Gastrocnemius medialis (tissue), 4 donors: Measurements from ENCODE around the gene HPCAL1. TPM values are rescaled to one million over a fixed set of nuclear protein-coding genes. Genes with fewer than 3 reads are reported as not detected.

Experiments used
- ATAC-seq, 2 donors: fragments of 150-250 bp; one replicate each; pipeline ENCODE4 v1.9.1; 2016
- DNase-seq, 2 donors: peaks; one replicate each; pipeline ENCODE4 v3.0.0-alpha.2; 2019
- H3K27ac ChIP-seq, 4 donors: fragments of 200-600 bp; sonication (generic); 1 replicate in 1 of 4; 2 replicates in 3 of 4; pipeline ENCODE4 v1.5.1; 2016 to 2018; ENCODE audit warnings: mild to moderate bottlenecking in 2 of 4, moderate library complexity in 1 of 4
- H3K27me3 ChIP-seq, 3 donors: fragments of 200-600 bp; sonication (generic) in 2 of 3; 1 replicate in 1 of 3; 2 replicates in 2 of 3; pipeline versions ENCODE4 v1.5.1 to v1.6.0; 2016 to 2019; ENCODE audit warnings: mild to moderate bottlenecking in 1 of 3, moderate library complexity in 1 of 3
- H3K36me3 ChIP-seq, 2 donors: fragments of 200-600 bp; sonication (generic) in 1 of 2; one replicate each; pipeline ENCODE4 v1.5.1; 2017 to 2018
- H3K4me1 ChIP-seq, 2 donors: fragments of 200-600 bp; sonication (generic) in 1 of 2; one replicate each; pipeline ENCODE4 v1.5.1; 2016 to 2017; ENCODE audit warnings: mild to moderate bottlenecking in 2 of 2
- H3K4me3 ChIP-seq, 4 donors: fragments of 200-600 bp; sonication (generic) in 3 of 4; 1 replicate in 1 of 4; 2 replicates in 3 of 4; pipeline ENCODE4 v1.5.1; 2016 to 2019; ENCODE audit warnings: mild to moderate bottlenecking in 2 of 4
- H3K9me3 ChIP-seq, 3 donors: fragments of 200-600 bp; sonication (generic) in 2 of 3; 1 replicate in 1 of 3; 2 replicates in 2 of 3; pipeline ENCODE4 v1.5.1; 2016 to 2019
- POLR2A ChIP-seq, 2 donors: fragments of 450-650 bp; IDR thresholded peaks; one replicate each; pipeline ENCODE4 v1.6.1; 2017; ENCODE audit warnings: antibody characterized with exemption in 2 of 2, mild to moderate bottlenecking in 2 of 2, moderate library complexity in 2 of 2
- in situ Hi-C, 4 donors: fragments of 200-750 bp; cut with MboI; loops; one replicate each; pipeline versions ENCODE4 v1.15.0 to v1.8.0; 2017; ENCODE audit warnings: low sequenced_read_pairs in 4 of 4
- intact Hi-C: fragments of 100-400 bp; cut with DNase I; formaldehyde crosslinking; loops from one replicate; pipeline ENCODE4 v1.15.1; 2023; ENCODE audit warnings: low total_unique reads
- total RNA-seq, 4 donors: library from RNA; depleted of rRNA; stranded (reverse); fragments of >200 nt; gene quantifications; one replicate each; pipeline versions ENCODE4 v1.1.0 to v1.2.3, GENCODE V29; 2016
- TF ChIP-seq, protein P1 (sequence below), 5 experiments: fragments of 450-650 bp in 3 of 5; fragments of 200-600 bp in 2 of 5; sonication (generic) in 2 of 5; IDR thresholded peaks in 4 of 5; conservative IDR thresholded peaks in 1 of 5; 1 replicate in 4 of 5; 2 replicates in 1 of 5; pipeline ENCODE4 v1.5.1; 2016 to 2019; ENCODE audit warnings: antibody characterized with exemption in 5 of 5, mild to moderate bottlenecking in 3 of 5, moderate library complexity in 3 of 5

HPCAL1 gene
- total RNA-seq, 4 donors from 2014 or later = 29.0 to 45.5 (median 34.5) TPM

DNA sequence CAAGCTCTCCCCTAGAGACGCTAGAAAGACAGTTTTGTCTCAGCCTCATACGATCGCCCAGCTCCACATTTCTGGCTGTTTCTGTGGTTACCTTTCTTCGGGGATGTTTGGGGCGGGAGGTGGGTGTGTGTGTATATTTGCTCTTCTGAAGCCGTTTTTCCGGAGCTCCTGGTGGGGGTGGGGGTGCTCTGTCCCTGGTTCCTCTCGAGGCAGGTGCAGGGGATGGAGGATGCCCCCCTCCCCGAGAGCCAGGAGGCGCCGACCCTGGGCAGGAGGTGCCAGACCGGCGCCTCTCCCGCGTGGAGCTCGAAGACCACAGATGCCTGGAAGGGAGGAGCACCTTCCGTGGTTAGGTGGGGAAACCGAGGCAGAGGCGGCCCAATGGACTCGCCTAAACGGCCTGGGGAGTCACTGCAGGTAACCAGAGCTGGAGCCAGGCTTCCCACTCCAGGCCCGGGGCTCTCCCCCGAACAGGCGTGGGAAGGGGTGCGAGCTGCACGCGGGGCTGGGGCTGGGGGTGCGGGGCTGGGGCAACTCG lies 694 bp upstream of the HPCAL1 start:
- peaks cover 18 to 22% of the 10 kb centered on the region in 2 donors for H3K4me1 ChIP-seq
- H3K4me3 ChIP-seq = peak overlapping the region; percentile 63 to 86 (median 78)
- intact Hi-C loops (loop anchor here (1.0 to 5.0 kb wide), 3 partner anchors 35 to 180 kb away; partner anchors contain the start of gene RRM2), in situ Hi-C loops (no loop called here)
- peak overlapping the region; percentile 60 to 79 (median 75) for H3K27ac ChIP-seq
- DNase-seq (no peak), ATAC-seq (no peak)
- no peaks in the 10 kb centered on the region for H3K36me3 ChIP-seq
- TF ChIP-seq, protein P1, sequence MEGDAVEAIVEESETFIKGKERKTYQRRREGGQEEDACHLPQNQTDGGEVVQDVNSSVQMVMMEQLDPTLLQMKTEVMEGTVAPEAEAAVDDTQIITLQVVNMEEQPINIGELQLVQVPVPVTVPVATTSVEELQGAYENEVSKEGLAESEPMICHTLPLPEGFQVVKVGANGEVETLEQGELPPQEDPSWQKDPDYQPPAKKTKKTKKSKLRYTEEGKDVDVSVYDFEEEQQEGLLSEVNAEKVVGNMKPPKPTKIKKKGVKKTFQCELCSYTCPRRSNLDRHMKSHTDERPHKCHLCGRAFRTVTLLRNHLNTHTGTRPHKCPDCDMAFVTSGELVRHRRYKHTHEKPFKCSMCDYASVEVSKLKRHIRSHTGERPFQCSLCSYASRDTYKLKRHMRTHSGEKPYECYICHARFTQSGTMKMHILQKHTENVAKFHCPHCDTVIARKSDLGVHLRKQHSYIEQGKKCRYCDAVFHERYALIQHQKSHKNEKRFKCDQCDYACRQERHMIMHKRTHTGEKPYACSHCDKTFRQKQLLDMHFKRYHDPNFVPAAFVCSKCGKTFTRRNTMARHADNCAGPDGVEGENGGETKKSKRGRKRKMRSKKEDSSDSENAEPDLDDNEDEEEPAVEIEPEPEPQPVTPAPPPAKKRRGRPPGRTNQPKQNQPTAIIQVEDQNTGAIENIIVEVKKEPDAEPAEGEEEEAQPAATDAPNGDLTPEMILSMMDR (IDR thresholded peaks at IDR 0.05 in 4 of 5, conservative IDR thresholded peaks at IDR 0.05 in 1 of 5) = no peak
- no peak for TF ChIP-seq POLR2A (IDR thresholded peaks at IDR 0.05)
- H3K9me3 ChIP-seq = no peaks in the 10 kb centered on the region
- no peaks in the 10 kb centered on the region for H3K27me3 ChIP-seq

DNA sequence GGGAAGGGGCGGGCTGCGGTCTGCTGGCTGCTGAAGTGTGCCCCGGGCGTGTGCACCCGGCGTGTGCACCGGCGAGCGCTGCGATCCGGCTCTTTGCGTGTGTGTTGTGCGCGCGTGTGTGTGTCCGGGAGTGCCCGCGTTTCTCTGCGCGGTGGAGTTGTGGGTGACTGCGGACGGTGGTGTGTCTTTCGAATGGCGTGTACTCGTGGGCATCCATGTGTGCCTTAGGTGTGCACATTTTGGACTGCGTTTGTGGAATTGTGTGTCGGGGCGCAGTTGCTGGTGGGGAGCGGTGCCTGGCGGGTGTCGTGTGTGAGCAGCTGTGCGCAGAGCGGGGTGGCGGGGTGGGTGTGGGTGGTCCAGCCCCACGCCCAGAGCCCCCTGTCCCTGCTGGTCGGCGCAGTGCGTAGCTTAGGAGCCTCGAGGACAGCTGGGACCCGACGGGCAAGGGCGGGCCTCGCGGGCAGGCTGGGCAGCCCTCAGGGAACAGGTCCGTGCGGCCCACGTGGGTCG lies 533 bp downstream of the HPCAL1 start:
- DNase-seq = no peak
- intact Hi-C loops = loop anchor here (2.0 to 5.0 kb wide), 2 partner anchors 102 to 181 kb away; partner anchors contain the start of gene RRM2
- peaks cover 18 to 22% of the 10 kb centered on the region in 2 donors for H3K4me1 ChIP-seq

DNA sequence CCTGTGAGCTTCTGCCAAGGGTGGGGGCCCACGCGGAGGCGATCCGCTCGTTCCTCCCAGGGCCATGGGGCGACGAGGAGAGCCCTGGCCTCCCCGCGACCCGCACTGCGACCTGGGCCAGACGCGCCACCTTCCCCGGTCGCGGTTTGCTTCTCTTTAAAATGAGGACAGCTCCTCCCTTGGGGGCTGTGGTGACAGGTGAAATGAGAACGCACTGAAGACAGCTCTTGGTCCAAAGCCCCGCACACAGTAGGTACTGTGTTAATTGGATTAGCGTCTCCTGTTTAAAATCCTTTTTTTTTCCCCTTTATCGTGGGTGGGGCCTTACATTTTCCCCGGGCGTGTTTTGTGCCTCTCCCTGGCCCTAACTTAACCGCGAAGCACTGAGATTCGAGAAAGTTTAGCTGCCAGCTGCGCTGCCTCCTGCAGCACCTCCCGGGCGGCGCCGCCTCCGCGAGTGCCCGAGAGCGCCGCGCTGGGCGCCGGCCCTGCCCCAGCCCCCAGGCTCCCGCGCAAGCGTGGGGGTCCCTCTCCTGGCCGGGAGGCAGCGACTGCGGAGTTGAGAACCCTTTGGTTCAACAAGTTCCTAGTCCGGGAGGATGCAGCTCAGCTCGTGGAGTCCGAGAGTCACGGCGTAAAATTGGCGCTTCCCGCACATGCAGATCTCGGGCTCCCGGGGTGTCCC lies 1.1 kb downstream of the HPCAL1 start:
- Histone ChIP-seq H3K4me3 (peak overlapping the region; percentile 63 to 86 (median 78)), H3K27me3 (no peaks in the 10 kb centered on the region), H3K4me1 (peaks cover 18 to 22% of the 10 kb centered on the region in 2 donors), H3K36me3 (no peaks in the 10 kb centered on the region), H3K27ac (peak overlapping the region; percentile 60 to 79 (median 75)), H3K9me3 (no peaks in the 10 kb centered on the region)
- peak; percentile 4 to 17 for ATAC-seq
- intact Hi-C loops (loop anchor here (2.0 to 5.0 kb wide), 2 partner anchors 101 to 182 kb away; partner anchors contain the start of gene RRM2), in situ Hi-C loops (no loop called here)
- no peak for TF ChIP-seq POLR2A (IDR thresholded peaks at IDR 0.05)
- TF ChIP-seq, protein P1 (IDR thresholded peaks at IDR 0.05 in 4 of 5, conservative IDR thresholded peaks at IDR 0.05 in 1 of 5) = peak in 2 of 5 experiments; percentile 10 to 17
- no peak for DNase-seq

More for the DNA sequence above, 533 bp downstream of the HPCAL1 start:
- Histone ChIP-seq H3K36me3 (no peaks in the 10 kb centered on the region), H3K27me3 (no peaks in the 10 kb centered on the region), H3K9me3 (no peaks in the 10 kb centered on the region), H3K4me3 (peak overlapping the region; percentile 63 to 86 (median 78)), H3K27ac (peak overlapping the region; percentile 60 to 79 (median 75))
- in situ Hi-C loops = no loop called here
- peak; percentile 20 to 22 for ATAC-seq
- TF ChIP-seq POLR2A (IDR thresholded peaks at IDR 0.05) = no peak
- TF ChIP-seq, protein P1 (IDR thresholded peaks at IDR 0.05 in 4 of 5, conservative IDR thresholded peaks at IDR 0.05 in 1 of 5) = no peak

DNA sequence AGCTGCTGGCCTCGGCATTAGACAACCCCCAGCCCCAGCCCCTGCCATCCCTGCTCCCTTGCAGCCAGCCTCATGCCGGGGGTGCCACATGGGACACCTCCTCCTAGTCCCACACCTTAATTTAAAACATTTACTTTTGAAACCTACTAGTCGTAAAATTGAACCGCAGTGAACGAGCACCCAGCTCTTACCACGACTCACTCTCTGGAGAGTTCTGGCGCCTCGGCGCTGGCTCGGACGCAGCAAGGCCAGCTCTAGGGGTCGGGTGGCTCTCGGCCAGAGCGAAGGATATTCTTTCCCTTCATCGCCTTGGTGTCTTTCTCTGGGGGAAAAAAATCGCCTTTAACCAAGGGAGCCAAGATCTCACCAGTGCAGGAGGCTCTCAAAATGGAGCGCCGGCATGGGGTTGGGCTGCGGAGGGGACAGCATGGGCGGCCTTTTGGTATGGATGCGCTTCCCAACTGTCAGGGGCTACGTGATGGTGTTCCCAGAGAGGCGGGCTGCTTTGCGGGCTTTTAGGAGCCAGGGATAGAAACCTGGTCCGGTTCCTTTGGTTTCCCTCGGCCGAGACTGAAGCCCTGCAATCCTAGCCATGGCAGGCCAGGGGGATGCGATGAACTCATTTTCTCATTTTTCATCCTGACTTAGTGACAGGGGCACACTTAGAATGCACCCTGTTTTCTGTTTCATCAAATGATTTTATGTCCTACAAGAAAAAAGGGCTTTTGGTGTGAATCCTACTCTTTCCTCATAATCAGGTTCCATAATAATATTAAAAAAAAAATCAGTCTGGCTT lies 2.0 kb downstream of the HPCAL1 start:
- H3K4me1 ChIP-seq = peaks cover 18 to 22% of the 10 kb centered on the region in 2 donors

More for the DNA sequence above, 2.0 kb downstream of the HPCAL1 start:
- H3K4me3 ChIP-seq = peak overlapping the region; percentile 63 to 86 (median 78)
- DNase-seq (no peak), ATAC-seq (no peak)
- no peaks in the 10 kb centered on the region for H3K36me3 ChIP-seq
- no peak for TF ChIP-seq POLR2A (IDR thresholded peaks at IDR 0.05)
- TF ChIP-seq, protein P1 (IDR thresholded peaks at IDR 0.05 in 4 of 5, conservative IDR thresholded peaks at IDR 0.05 in 1 of 5) = no peak
- intact Hi-C loops (loop anchor here (5.0 kb wide), 1 partner anchor 182 kb away; the partner anchor contains the start of gene RRM2), in situ Hi-C loops (no loop called here)
- no peaks in the 10 kb centered on the region for H3K27me3 ChIP-seq
- H3K27ac ChIP-seq = peak overlapping the region in 3 of 4 donors; percentile 53 to 79 (median 78)
- H3K9me3 ChIP-seq = no peaks in the 10 kb centered on the region
